Peyer's patch (tissue), 4 donors: ENCODE data around the gene GMCL1. TPM values are rescaled to one million over a fixed set of nuclear protein-coding genes. Genes with fewer than 3 reads are reported as not detected.

ENCODE experiments used
- DNase-seq, 3 donors: peaks; one replicate each; pipeline ENCODE4 v3.0.0-alpha.2; 2017 to 2019
- H3K27ac ChIP-seq, 4 donors: fragments of 200-600 bp; sonication (generic); one replicate each; pipeline ENCODE4 v1.5.1; 2016 to 2019
- H3K27me3 ChIP-seq, 2 donors: fragments of 200-600 bp; sonication (generic); one replicate each; pipeline ENCODE4 v1.5.1; 2019
- H3K36me3 ChIP-seq, 3 donors: fragments of 200-600 bp; sonication (generic); one replicate each; pipeline ENCODE4 v1.5.1; 2016 to 2019
- H3K4me1 ChIP-seq, 4 donors: fragments of 200-600 bp; sonication (generic); one replicate each; pipeline ENCODE4 v1.5.1; 2016 to 2019
- H3K4me3 ChIP-seq, 4 donors: fragments of 200-600 bp; sonication (generic); 1 replicate in 3 of 4; 2 replicates in 1 of 4; pipeline ENCODE4 v1.5.1; 2016 to 2019; ENCODE audit warnings: mild to moderate bottlenecking in 1 of 4
- H3K9me3 ChIP-seq, 4 donors: fragments of 200-600 bp; sonication (generic); one replicate each; pipeline ENCODE4 v1.5.1; 2016 to 2019; ENCODE audit warnings: mild to moderate bottlenecking in 1 of 4
- CTCF ChIP-seq, 6 experiments: fragments of 450-650 bp in 4 of 6; fragments of 200-600 bp in 2 of 6; sonication (generic) in 1 of 6; IDR thresholded peaks; one replicate each; pipeline ENCODE4 v1.5.1; 2017 to 2019; ENCODE audit warnings: antibody characterized with exemption in 6 of 6, mild to moderate bottlenecking in 3 of 6, moderate library complexity in 1 of 6
- POLR2A ChIP-seq, 2 donors: fragments of 450-650 bp; IDR thresholded peaks; one replicate each; pipeline ENCODE4 v1.5.1; 2017; ENCODE audit warnings: antibody characterized with exemption in 2 of 2, mild to moderate bottlenecking in 2 of 2, moderate library complexity in 2 of 2
- small RNA-seq, 2 donors: library from RNA; depleted of rRNA; stranded (forward); fragments of <200 nt; gene quantifications; one replicate each; pipeline ENCODE3, GENCODE V24; 2016
- total RNA-seq, 4 donors: library from RNA; depleted of rRNA; stranded (reverse); fragments of >200 nt; gene quantifications; one replicate each; pipeline ENCODE4 v1.1.0, GENCODE V29; 2016

GMCL1 gene
- total RNA-seq, 4 donors from 2014 or later = 15.4 to 29.2 (median 23.0) TPM

- Histone ChIP-seq H3K9me3 (no peaks in the 10 kb centered on the region), H3K4me1 (peaks cover 0 to 3% (median 0%) of the 10 kb centered on the region in 4 donors), H3K27ac (no peak overlapping the region), H3K36me3 (peaks cover 0 to 52% (median 0%) of the 10 kb centered on the region in 3 donors), H3K27me3 (no peaks in the 10 kb centered on the region), H3K4me3 (no peak overlapping the region)
- no peak for DNase-seq
- TF ChIP-seq CTCF (IDR thresholded peaks at IDR 0.05) (no peak), POLR2A (IDR thresholded peaks at IDR 0.05) (no peak)
Measured at GRCh38 chr2:69926849-69927515, 97.5 kb downstream of the GMCL1 start.

Small RNA genes within 50 kb of the gene (small RNA-seq; reads per million reads assigned to genes)
- gene RPL23AP92 = 0 reads per million in 2 donors

Other genes starting within 250 kb of the GMCL1 start
- gene AAK1, start 185.9 kb upstream of the GMCL1 start, total RNA-seq = 10 to 100 TPM; 44.3 to 85.0 (median 60.3) TPM
- 100 to 1,000 TPM; 106 to 216 (median 156) TPM for gene ANXA4, start 87.5 kb upstream of the GMCL1 start, total RNA-seq
- 10 to 100 TPM; 35.4 to 99.0 (median 53.7) TPM for gene SNRNP27, start 64.3 kb downstream of the GMCL1 start, total RNA-seq
- gene MXD1, start 85.4 kb downstream of the GMCL1 start, total RNA-seq = 10 to 100 TPM; 18.2 to 83.7 (median 74.4) TPM
- gene ASPRV1, start 132.0 kb downstream of the GMCL1 start, total RNA-seq = 1 to 10 TPM; 1.6 to 4.1 (median 2.9) TPM